ENCODE data around the gene BCAS3. TPM values are rescaled to one million over a fixed set of nuclear protein-coding genes. Genes with fewer than 3 reads are reported as not detected.

Gene BCAS3
- polyA plus RNA-seq, 3 donors, result 10.3 to 19.1 (median 14.7) TPM

DNA sequence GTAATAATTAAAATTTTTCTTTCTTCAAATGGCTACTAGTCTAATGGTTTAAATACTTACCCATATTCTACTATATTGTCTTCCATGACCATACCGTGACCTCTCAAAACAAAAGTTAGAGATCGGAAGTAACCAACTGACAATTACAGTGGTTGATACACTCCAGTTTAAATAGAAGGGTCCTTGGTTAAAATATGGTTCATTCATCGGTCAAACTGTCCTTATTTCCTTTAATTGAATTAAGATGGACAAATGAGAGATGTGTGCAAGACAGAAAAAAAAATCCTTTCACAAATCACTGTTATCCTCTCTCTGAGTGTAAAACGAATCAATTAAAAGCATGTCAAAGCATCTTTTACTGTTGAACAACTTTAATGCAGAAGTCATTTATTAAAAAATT, 507.7 kb downstream of the BCAS3 start:
- TF ChIP-seq, protein P1, sequence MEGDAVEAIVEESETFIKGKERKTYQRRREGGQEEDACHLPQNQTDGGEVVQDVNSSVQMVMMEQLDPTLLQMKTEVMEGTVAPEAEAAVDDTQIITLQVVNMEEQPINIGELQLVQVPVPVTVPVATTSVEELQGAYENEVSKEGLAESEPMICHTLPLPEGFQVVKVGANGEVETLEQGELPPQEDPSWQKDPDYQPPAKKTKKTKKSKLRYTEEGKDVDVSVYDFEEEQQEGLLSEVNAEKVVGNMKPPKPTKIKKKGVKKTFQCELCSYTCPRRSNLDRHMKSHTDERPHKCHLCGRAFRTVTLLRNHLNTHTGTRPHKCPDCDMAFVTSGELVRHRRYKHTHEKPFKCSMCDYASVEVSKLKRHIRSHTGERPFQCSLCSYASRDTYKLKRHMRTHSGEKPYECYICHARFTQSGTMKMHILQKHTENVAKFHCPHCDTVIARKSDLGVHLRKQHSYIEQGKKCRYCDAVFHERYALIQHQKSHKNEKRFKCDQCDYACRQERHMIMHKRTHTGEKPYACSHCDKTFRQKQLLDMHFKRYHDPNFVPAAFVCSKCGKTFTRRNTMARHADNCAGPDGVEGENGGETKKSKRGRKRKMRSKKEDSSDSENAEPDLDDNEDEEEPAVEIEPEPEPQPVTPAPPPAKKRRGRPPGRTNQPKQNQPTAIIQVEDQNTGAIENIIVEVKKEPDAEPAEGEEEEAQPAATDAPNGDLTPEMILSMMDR (IDR thresholded peaks at IDR 0.05), result no peak
- H3K36me3 Mint-ChIP-seq, result no peaks in the 10 kb centered on the region

DNA sequence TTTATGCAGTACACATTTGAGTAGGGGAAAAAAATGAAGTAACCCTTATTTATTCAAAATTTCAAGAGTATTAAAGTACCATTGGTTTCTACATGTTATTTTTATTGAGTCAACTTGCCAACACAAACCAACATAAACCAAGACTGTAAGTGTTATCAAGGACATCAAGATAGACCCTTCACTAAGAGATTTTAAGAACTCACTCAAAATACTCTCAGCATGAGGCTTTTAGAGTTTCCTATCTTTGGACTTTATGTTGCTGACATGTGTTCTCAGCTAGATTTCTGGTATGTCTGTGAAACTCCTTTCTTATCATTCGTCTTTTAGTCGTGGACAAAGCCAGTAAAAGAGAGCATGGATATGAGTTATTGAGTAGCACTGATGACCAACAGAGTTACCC, 509.4 kb downstream of the BCAS3 start:
- H3K36me3 ChIP-seq (replicated peaks in 1 of 2; ENCODE audit: control insufficient read depth in 1 of 2, insufficient read depth in 2 of 2, low read length in 2 of 2), result no peaks in the 10 kb centered on the region
- TF ChIP-seq, protein P1 (IDR thresholded peaks at IDR 0.05), result no peak
- no peak overlapping the region for H3K9ac ChIP-seq (ENCODE audit: insufficient read depth, low read length, poor library complexity, severe bottlenecking)
- Mint-ChIP-seq H3K9me3 (peaks cover 2 to 9% (median 5%) of the 10 kb centered on the region in 7 donors), H3K4me3 (no peak overlapping the region), H3K4me1 (peaks cover 3% of the 10 kb centered on the region), H3K36me3 (no peaks in the 10 kb centered on the region), H3K27me3 (ENCODE audit: low read depth in 3 of 3) (peaks cover 0 to 3% (median 2%) of the 10 kb centered on the region in 3 donors), H3K27ac (no peak overlapping the region)
- H2AFZ ChIP-seq (ENCODE audit: insufficient read depth, low read depth, low read length, poor library complexity, severe bottlenecking), result no peak overlapping the region
- intact Hi-C loops (cut with micrococcal nuclease), result no loop called here
- no peaks in the 10 kb centered on the region for H3K9me3 ChIP-seq (replicated peaks in 1 of 2; ENCODE audit: control insufficient read depth in 1 of 2, insufficient read depth in 1 of 2, low read length in 2 of 2)
- no peak overlapping the region for H3K27ac ChIP-seq (ENCODE audit: low read depth in 1 of 2, low read length in 2 of 2)
- H3K4me3 ChIP-seq (replicated peaks in 1 of 3; ENCODE audit: low read depth in 2 of 3, low read length in 3 of 3), result no peak overlapping the region
- H3K79me2 ChIP-seq (ENCODE audit: insufficient read depth, low read length), result no peaks in the 10 kb centered on the region
- no peaks in the 10 kb centered on the region for H3K4me1 ChIP-seq (ENCODE audit: control insufficient read depth in 1 of 2, insufficient read depth in 2 of 2, low read length in 2 of 2)
- WGBS (ENCODE audit: insufficient coverage), result no CpG with 5 or more reads among the region's 2 CpGs
- H3K27me3 ChIP-seq (ENCODE audit: control insufficient read depth in 2 of 2, insufficient read depth in 2 of 2, low read length in 2 of 2), result no peaks in the 10 kb centered on the region
- no peak overlapping the region for H3K4me2 ChIP-seq (replicated peaks; ENCODE audit: extremely low read depth, low read length, poor library complexity, severe bottlenecking)
- DNase-seq, result no peak
- no peaks in the 10 kb centered on the region for H4K20me1 ChIP-seq (ENCODE audit: insufficient read depth, low read length)

More for the DNA sequence above, 507.7 kb downstream of the BCAS3 start:
- Histone ChIP-seq H3K79me2 (ENCODE audit: insufficient read depth, low read length) (no peaks in the 10 kb centered on the region), H3K4me3 (replicated peaks in 1 of 3; ENCODE audit: low read depth in 2 of 3, low read length in 3 of 3) (no peak overlapping the region), H3K27ac (ENCODE audit: low read depth in 1 of 2, low read length in 2 of 2) (no peak overlapping the region), H3K4me2 (replicated peaks; ENCODE audit: extremely low read depth, low read length, poor library complexity, severe bottlenecking) (no peak overlapping the region), H3K9ac (ENCODE audit: insufficient read depth, low read length, poor library complexity, severe bottlenecking) (no peak overlapping the region), H3K9me3 (replicated peaks in 1 of 2; ENCODE audit: control insufficient read depth in 1 of 2, insufficient read depth in 1 of 2, low read length in 2 of 2) (no peaks in the 10 kb centered on the region), H3K4me1 (ENCODE audit: control insufficient read depth in 1 of 2, insufficient read depth in 2 of 2, low read length in 2 of 2) (no peaks in the 10 kb centered on the region), H2AFZ (ENCODE audit: insufficient read depth, low read depth, low read length, poor library complexity, severe bottlenecking) (no peak overlapping the region), H4K20me1 (ENCODE audit: insufficient read depth, low read length) (no peaks in the 10 kb centered on the region), H3K27me3 (ENCODE audit: control insufficient read depth in 2 of 2, insufficient read depth in 2 of 2, low read length in 2 of 2) (no peaks in the 10 kb centered on the region), H3K36me3 (replicated peaks in 1 of 2; ENCODE audit: control insufficient read depth in 1 of 2, insufficient read depth in 2 of 2, low read length in 2 of 2) (no peaks in the 10 kb centered on the region)
- no CpG with 5 or more reads among the region's 4 CpGs for WGBS (ENCODE audit: insufficient coverage)
- Mint-ChIP-seq H3K4me1 (peaks cover 3% of the 10 kb centered on the region), H3K27ac (no peak overlapping the region), H3K27me3 (ENCODE audit: low read depth in 3 of 3) (peaks cover 0 to 1% (median 0%) of the 10 kb centered on the region in 3 donors), H3K4me3 (no peak overlapping the region), H3K9me3 (peaks cover 0 to 2% (median 0%) of the 10 kb centered on the region in 7 donors)
- no peak for DNase-seq
- intact Hi-C loops (cut with micrococcal nuclease), result no loop called here

Data from CD14-positive monocyte (primary cell).